IMR-90 (cell line): ENCODE results near the gene ADD3. TPM values are rescaled to one million over a fixed set of nuclear protein-coding genes. Genes with fewer than 3 reads are reported as not detected.

ENCODE experiments used
- ATAC-seq: fragments of 200-7000 bp; cut with Tn5 transposase; 2 replicates; pipeline ENCODE4 v1.9.1; 2020; ENCODE audit warnings: low read depth, mild to moderate bottlenecking, moderate library complexity
- BruUV-seq: library from RNA; stranded (reverse); fragments of 400-500 nt; replicated peaks from 2 replicates; lab custom pipeline; 2021; lab: Mats Ljungman, UMichigan
- CTCF ChIA-PET: fragments of 300-600 bp; formaldehyde crosslinking; extraction: SDS; loops from one replicate; lab custom pipeline; 2021; ENCODE audit warnings: antibody characterized with exemption; lab: Yijun Ruan, JAX
- POLR2A ChIA-PET: fragments of 300-600 bp; sonication (Branson Sonifier 250); formaldehyde crosslinking; loops from one replicate; lab custom pipeline; 2022; ENCODE audit warnings: antibody characterized with exemption; ENCODE audit not compliant: unreplicated experiment; lab: Charles Lee
- DNase-seq: peaks from one replicate; pipeline ENCODE4 v3.0.0; 2013
- H2AFZ ChIP-seq: replicated peaks from 2 replicates; pipeline ENCODE3; 2013; ENCODE audit warnings: low read length, mild to moderate bottlenecking; ENCODE audit not compliant: poor library complexity
- H2AK5ac ChIP-seq: 2 replicates; pipeline ENCODE4 v1.6.1; 2013; ENCODE audit warnings: low read depth, low read length, inconsistent platforms
- H2AK9ac ChIP-seq: replicated peaks from 2 replicates; pipeline ENCODE3; 2013; ENCODE audit warnings: mild to moderate bottlenecking, low read depth, low read length, moderate library complexity; ENCODE audit not compliant: poor library complexity
- H2BK120ac ChIP-seq: 2 replicates; pipeline ENCODE4 v1.6.1; 2013; ENCODE audit warnings: low read depth, low read length, inconsistent platforms
- H2BK15ac ChIP-seq: 3 replicates; pipeline ENCODE4 v1.6.1; 2013; ENCODE audit warnings: low read depth, low read length, inconsistent platforms
- H2BK20ac ChIP-seq: 2 replicates; pipeline ENCODE4 v1.6.1; 2013; ENCODE audit warnings: low read depth, mild to moderate bottlenecking, inconsistent platforms, low read length, moderate library complexity
- H2BK5ac ChIP-seq: 2 replicates; pipeline ENCODE4 v1.6.1; 2013; ENCODE audit warnings: mild to moderate bottlenecking, low read depth, low read length, inconsistent platforms; ENCODE audit not compliant: poor library complexity, severe bottlenecking
- H3K14ac ChIP-seq: replicated peaks from 2 replicates; pipeline ENCODE4 v1.6.1; 2013; ENCODE audit warnings: low read depth, low read length, inconsistent platforms
- H3K18ac ChIP-seq: 2 replicates; pipeline ENCODE4 v1.6.1; 2013; ENCODE audit warnings: low read depth, low read length, control low read depth
- H3K23ac ChIP-seq: 2 replicates; pipeline ENCODE4 v1.6.1; 2013; ENCODE audit warnings: low read depth, low read length, inconsistent platforms
- H3K27ac ChIP-seq: 2 replicates; pipeline ENCODE4 v1.5.1; 2013; ENCODE audit warnings: mild to moderate bottlenecking, control low read depth, low read length; ENCODE audit not compliant: insufficient read depth
- H3K27me3 ChIP-seq: 2 replicates; pipeline ENCODE4 v1.6.1; 2013; ENCODE audit warnings: low read length; ENCODE audit not compliant: control insufficient read depth, insufficient read depth
- H3K36me3 ChIP-seq: 2 replicates; pipeline ENCODE4 v1.6.1; 2013; ENCODE audit warnings: low read length, mixed read lengths; ENCODE audit not compliant: control insufficient read depth, insufficient read depth
- H3K4ac ChIP-seq: 2 replicates; pipeline ENCODE4 v1.6.1; 2013; ENCODE audit warnings: low read depth, low read length, inconsistent platforms
- H3K4me1 ChIP-seq: 2 replicates; pipeline ENCODE4 v1.6.1; 2013; ENCODE audit warnings: low read length, mixed read lengths; ENCODE audit not compliant: control insufficient read depth, insufficient read depth
- H3K4me2 ChIP-seq: 2 replicates; pipeline ENCODE4 v1.6.1; 2013; ENCODE audit warnings: low read depth, mild to moderate bottlenecking, control low read depth, low read length, moderate library complexity
- H3K4me3 ChIP-seq: 2 replicates; pipeline ENCODE4 v1.5.1; 2013; ENCODE audit warnings: low read depth, mild to moderate bottlenecking, control low read depth, low read length, moderate library complexity; ENCODE audit not compliant: insufficient read depth
- H3K56ac ChIP-seq: 2 replicates; pipeline ENCODE4 v1.6.1; 2013; ENCODE audit warnings: low read length, inconsistent platforms; ENCODE audit not compliant: insufficient read depth; ENCODE audit errors: extremely low read depth
- H3K79me1 ChIP-seq, 2 experiments: 2 replicates each; pipeline ENCODE4 v1.6.1; 2013; ENCODE audit warnings: low read length in 2 of 2, inconsistent platforms in 1 of 2, low read depth in 1 of 2
- H3K9ac ChIP-seq: 2 replicates; pipeline ENCODE4 v1.6.1; 2013; ENCODE audit warnings: low read depth, low read length, control low read depth
- H3K9me1 ChIP-seq: 2 replicates; pipeline ENCODE4 v1.6.1; 2013; ENCODE audit warnings: low read length, inconsistent platforms; ENCODE audit not compliant: insufficient read depth
- H3K9me3 ChIP-seq: 2 replicates; pipeline ENCODE4 v1.6.1; 2013; ENCODE audit warnings: low read length; ENCODE audit not compliant: control insufficient read depth, insufficient read depth
- H4K20me1 ChIP-seq: 2 replicates; pipeline ENCODE4 v1.6.1; 2013; ENCODE audit warnings: low read length, inconsistent platforms; ENCODE audit not compliant: insufficient read depth
- H4K5ac ChIP-seq: 2 replicates; pipeline ENCODE4 v1.6.1; 2013; ENCODE audit warnings: mild to moderate bottlenecking, low read depth, low read length, control low read depth
- H4K8ac ChIP-seq, 2 experiments: 2 replicates each; pipeline ENCODE4 v1.6.1; 2013; ENCODE audit warnings: low read depth in 2 of 2, low read length in 2 of 2, control low read depth in 1 of 2, inconsistent platforms in 1 of 2
- H4K91ac ChIP-seq: 2 replicates; pipeline ENCODE4 v1.6.1; 2013; ENCODE audit warnings: low read depth, low read length, inconsistent platforms; ENCODE audit not compliant: insufficient read depth
- CEBPB ChIP-seq: IDR thresholded peaks from 2 replicates; pipeline ENCODE4 v1.6.1; 2012; ENCODE audit warnings: low read depth, low read length, improper control_type of control experiment
- CTCF ChIP-seq: conservative IDR thresholded peaks from 2 replicates; pipeline ENCODE4 v1.5.1; 2012; ENCODE audit warnings: mild to moderate bottlenecking, low read depth, low read length, improper control_type of control experiment
- ELK1 ChIP-seq: fragments of 150-350 bp; IDR thresholded peaks from 2 replicates; pipeline ENCODE4 v1.6.1; 2016; ENCODE audit warnings: low read depth, mild to moderate bottlenecking, low read length, moderate library complexity, borderline replicate concordance
- NFE2L2 ChIP-seq: fragments of 150-350 bp; IDR thresholded peaks from 2 replicates; pipeline ENCODE4 v1.6.1; 2016; ENCODE audit warnings: low read depth, mild to moderate bottlenecking, low read length
- RCOR1 ChIP-seq: IDR thresholded peaks from 2 replicates; pipeline ENCODE4 v1.6.1; 2012; ENCODE audit warnings: mild to moderate bottlenecking, low read length, improper control_type of control experiment; ENCODE audit not compliant: insufficient replicate concordance
- dilution Hi-C: fragments of 300-500 bp; cut with HindIII; formaldehyde crosslinking; loops from one replicate; pipeline ENCODE4 v1.14.3; 2018; ENCODE audit warnings: low sequenced_read_pairs; ENCODE audit not compliant: unreplicated experiment
- in situ Hi-C: fragments of 300-500 bp; cut with MboI; formaldehyde crosslinking; loops from 3 replicates; pipeline ENCODE4 v1.14.3; 2019; ENCODE audit warnings: low sequenced_read_pairs, inconsistent platforms, mixed read lengths
- intact Hi-C: fragments of 100-400 bp; cut with micrococcal nuclease; formaldehyde crosslinking; loops from 2 replicates; pipeline ENCODE4 v1.10.0; 2022
- polyA plus RNA-seq, 3 experiments: library from polyadenylated mRNA; depleted of rRNA; stranded (reverse); fragments of >200 nt; gene quantifications; 2 replicates each; pipeline ENCODE4 v1.2.3, GENCODE V29; 2012; ENCODE audit warnings: low replicate concordance in 1 of 3
- total RNA-seq: library from RNA; depleted of rRNA; stranded (reverse); fragments of >200 nt; gene quantifications from 2 replicates; pipeline ENCODE4 v1.2.3, GENCODE V29; 2012

ADD3 gene
- total and polyA plus RNA-seq, 2 of the 4 experiments (the other 2 are of a cell fraction), result 138 to 212 TPM

GRCh38 chr10:110075686-110076085 lies 67.9 kb downstream of the ADD3 start:
- no peak overlapping the region for H2AFZ ChIP-seq
- H3K79me1 ChIP-seq, result peaks cover 14 to 55% of the 10 kb centered on the region in 2 experiments
- no peak overlapping the region for H4K91ac ChIP-seq
- in situ Hi-C loops (no loop called here), dilution Hi-C loops (no loop called here), intact Hi-C loops (loop anchor here (2.0 kb wide), 2 partner anchors 19 to 109 kb away; no protein-coding TSS in a partner anchor)
- ATAC-seq (no peak), DNase-seq (no peak)
- H3K18ac ChIP-seq, result peak overlapping the region; percentile 11; the same call in 1 of the 2 replicates
- no peak overlapping the region; the same call in 1 of the 2 replicates for H3K14ac ChIP-seq
- H2BK15ac ChIP-seq, result no peak overlapping the region
- no peak for TF ChIP-seq CTCF
- TF ChIP-seq ELK1, result no peak
- TF ChIP-seq RCOR1, result no peak
- no peak for TF ChIP-seq CEBPB
- TF ChIP-seq NFE2L2, result no peak
- H3K27me3 ChIP-seq, result no peaks in the 10 kb centered on the region
- no TSS peak for BruUV-seq
- ChIA-PET POLR2A (no interaction called here), CTCF (interaction anchor here (0.6 to 1.5 kb wide), 3 partner anchors 8 to 61 kb away, joined by 4 to 5 read pairs (median 4); no protein-coding TSS in a partner anchor)
- peak overlapping the region; percentile 17; the same call in 1 of the 2 replicates for H2BK20ac ChIP-seq
- H3K56ac ChIP-seq, result no peak overlapping the region
- peaks cover 17% of the 10 kb centered on the region for H3K4me1 ChIP-seq
- peak overlapping the region; percentile 2; the same call in 1 of the 2 replicates for H3K23ac ChIP-seq
- H3K4me3 ChIP-seq, result no peak overlapping the region
- H3K9me3 ChIP-seq, result no peaks in the 10 kb centered on the region
- peak overlapping the region; percentile 62 for H2BK5ac ChIP-seq
- no peak overlapping the region for H4K5ac ChIP-seq
- no peak overlapping the region for H3K9ac ChIP-seq
- H3K27ac ChIP-seq, result no peak overlapping the region
- H2AK5ac ChIP-seq, result no peak overlapping the region
- 0 out of 2 replicates have a peak, but pooled peaks cover 6% of the 10 kb centered on the region for H4K20me1 ChIP-seq
- H2AK9ac ChIP-seq, result no peak overlapping the region
- H3K4me2 ChIP-seq, result peak overlapping the region; percentile 19; the same call in 1 of the 2 replicates
- H3K4ac ChIP-seq, result peak overlapping the region; percentile 6; the same call in 1 of the 2 replicates
- H4K8ac ChIP-seq, result 0 out of 4 replicates have a peak overlapping the region, but pooled peaks of 1 of the 2 experiments have one; percentile 23
- peak overlapping the region; percentile 13; the same call in 1 of the 2 replicates for H2BK120ac ChIP-seq
- H3K36me3 ChIP-seq, result no peaks in the 10 kb centered on the region
- H3K9me1 ChIP-seq, result peaks cover 9% of the 10 kb centered on the region; the same call in 1 of the 2 replicates
